Astrocyte (in vitro differentiated cells and primary cell): ENCODE measurements around the gene GPR34.

Experiments used
- CTCF ChIP-seq: IDR thresholded peaks from 2 replicates; pipeline ENCODE4 v1.5.1; 2011; ENCODE audit warnings: low read depth, mild to moderate bottlenecking, inconsistent platforms, low read length, moderate library complexity; ENCODE audit not compliant: insufficient read depth
- EZH2 ChIP-seq: IDR thresholded peaks from 2 replicates; pipeline ENCODE4 v1.6.1; 2012; ENCODE audit warnings: mild to moderate bottlenecking, low read length, inconsistent platforms; ENCODE audit not compliant: insufficient read depth

GRCh38 chrX:41739871-41740270 lies 51.1 kb downstream of the GPR34 start:
- TF ChIP-seq CTCF (no peak), EZH2 (no peak)
